ENCODE data around the gene PRCC.

DNA sequence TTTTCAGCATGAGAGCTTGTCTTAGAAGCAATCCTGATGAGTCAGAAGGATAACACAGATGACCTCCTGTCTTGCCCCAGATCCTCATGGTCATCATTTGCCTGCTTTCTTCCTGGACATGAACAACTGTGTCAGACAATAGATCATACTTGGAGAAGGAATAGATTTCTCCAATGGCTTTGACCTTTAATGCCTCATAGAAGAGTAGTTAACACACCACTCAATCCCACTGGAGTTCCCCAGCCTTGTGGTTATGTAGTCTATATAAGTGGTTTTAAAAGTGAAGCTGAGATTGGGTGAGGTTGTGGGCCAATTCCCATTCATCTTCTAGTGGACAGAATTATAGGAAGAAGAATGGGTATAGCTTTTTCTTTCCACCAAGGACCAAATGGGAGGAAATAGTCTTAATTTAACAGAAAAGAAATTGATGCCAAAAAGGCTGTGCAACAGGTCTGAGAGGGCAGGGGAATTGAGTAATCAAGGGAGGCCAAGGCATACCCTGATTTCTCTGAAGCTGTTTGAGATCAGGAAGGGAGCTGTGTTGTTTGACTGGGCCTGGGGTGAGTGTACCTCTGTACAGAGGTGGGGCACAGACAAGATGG lies 14.4 kb downstream of the PRCC start:
- TF ChIP-seq, protein P1, sequence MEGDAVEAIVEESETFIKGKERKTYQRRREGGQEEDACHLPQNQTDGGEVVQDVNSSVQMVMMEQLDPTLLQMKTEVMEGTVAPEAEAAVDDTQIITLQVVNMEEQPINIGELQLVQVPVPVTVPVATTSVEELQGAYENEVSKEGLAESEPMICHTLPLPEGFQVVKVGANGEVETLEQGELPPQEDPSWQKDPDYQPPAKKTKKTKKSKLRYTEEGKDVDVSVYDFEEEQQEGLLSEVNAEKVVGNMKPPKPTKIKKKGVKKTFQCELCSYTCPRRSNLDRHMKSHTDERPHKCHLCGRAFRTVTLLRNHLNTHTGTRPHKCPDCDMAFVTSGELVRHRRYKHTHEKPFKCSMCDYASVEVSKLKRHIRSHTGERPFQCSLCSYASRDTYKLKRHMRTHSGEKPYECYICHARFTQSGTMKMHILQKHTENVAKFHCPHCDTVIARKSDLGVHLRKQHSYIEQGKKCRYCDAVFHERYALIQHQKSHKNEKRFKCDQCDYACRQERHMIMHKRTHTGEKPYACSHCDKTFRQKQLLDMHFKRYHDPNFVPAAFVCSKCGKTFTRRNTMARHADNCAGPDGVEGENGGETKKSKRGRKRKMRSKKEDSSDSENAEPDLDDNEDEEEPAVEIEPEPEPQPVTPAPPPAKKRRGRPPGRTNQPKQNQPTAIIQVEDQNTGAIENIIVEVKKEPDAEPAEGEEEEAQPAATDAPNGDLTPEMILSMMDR (IDR thresholded peaks at IDR 0.05): no peak
- no peak for TF ChIP-seq POLR2AphosphoS5 (IDR thresholded peaks at IDR 0.05)
